Liver (tissue), 3 donors: ENCODE data around the gene LPP.

ENCODE experiments used
- ATF3 ChIP-seq: IDR thresholded peaks from 2 replicates; pipeline ENCODE4 v1.6.1; 2016; ENCODE audit warnings: antibody characterized with exemption
- CTCF ChIP-seq: fragments of 150-350 bp; IDR thresholded peaks from 2 replicates; pipeline ENCODE4 v1.5.1; 2017; ENCODE audit warnings: improper control_type of control experiment, low read depth, low read length; ENCODE audit not compliant: missing input control
- RAD21 ChIP-seq, 2 donors: IDR thresholded peaks; 2 replicates each; pipeline ENCODE4 v1.6.1; 2016; ENCODE audit warnings: antibody characterized with exemption in 2 of 2, mild to moderate bottlenecking in 2 of 2
- YY1 ChIP-seq: IDR thresholded peaks from 2 replicates; pipeline ENCODE4 v1.6.1; 2016; ENCODE audit warnings: antibody characterized with exemption, mild to moderate bottlenecking
- TF ChIP-seq, protein P1 (sequence below): IDR thresholded peaks from 2 replicates; pipeline ENCODE4 v1.6.1; 2016; ENCODE audit warnings: antibody characterized with exemption, mild to moderate bottlenecking
- donor health status: healthy.
- donor health status: healthy.

DNA sequence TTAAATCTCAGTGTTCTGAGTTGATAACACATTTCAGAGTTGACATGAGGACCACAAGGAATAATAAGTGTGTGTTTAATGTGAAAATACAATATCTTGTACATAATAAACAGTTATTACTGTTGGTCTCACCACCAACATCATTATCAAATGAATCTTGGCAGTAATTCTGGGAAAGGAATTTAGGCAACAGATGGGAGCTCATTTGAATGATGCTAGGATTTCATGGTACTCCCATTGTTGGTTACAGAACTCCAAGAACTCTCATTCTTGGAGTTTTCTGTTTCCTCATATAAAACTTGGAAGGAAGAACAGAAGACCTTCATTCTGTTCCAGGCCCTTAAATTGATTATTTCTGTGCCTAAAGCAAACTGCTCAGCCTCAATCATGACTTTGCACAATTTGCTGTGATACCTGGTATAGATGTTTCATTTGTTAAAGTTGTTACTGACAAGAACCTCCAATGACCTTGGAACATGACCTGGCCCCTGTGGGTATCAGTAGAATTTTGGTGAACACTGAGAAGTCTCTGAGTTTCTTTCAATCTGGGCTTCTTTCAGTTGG lies 385.8 kb downstream of the LPP start:
- no peak for TF ChIP-seq CTCF
- TF ChIP-seq, protein P1, sequence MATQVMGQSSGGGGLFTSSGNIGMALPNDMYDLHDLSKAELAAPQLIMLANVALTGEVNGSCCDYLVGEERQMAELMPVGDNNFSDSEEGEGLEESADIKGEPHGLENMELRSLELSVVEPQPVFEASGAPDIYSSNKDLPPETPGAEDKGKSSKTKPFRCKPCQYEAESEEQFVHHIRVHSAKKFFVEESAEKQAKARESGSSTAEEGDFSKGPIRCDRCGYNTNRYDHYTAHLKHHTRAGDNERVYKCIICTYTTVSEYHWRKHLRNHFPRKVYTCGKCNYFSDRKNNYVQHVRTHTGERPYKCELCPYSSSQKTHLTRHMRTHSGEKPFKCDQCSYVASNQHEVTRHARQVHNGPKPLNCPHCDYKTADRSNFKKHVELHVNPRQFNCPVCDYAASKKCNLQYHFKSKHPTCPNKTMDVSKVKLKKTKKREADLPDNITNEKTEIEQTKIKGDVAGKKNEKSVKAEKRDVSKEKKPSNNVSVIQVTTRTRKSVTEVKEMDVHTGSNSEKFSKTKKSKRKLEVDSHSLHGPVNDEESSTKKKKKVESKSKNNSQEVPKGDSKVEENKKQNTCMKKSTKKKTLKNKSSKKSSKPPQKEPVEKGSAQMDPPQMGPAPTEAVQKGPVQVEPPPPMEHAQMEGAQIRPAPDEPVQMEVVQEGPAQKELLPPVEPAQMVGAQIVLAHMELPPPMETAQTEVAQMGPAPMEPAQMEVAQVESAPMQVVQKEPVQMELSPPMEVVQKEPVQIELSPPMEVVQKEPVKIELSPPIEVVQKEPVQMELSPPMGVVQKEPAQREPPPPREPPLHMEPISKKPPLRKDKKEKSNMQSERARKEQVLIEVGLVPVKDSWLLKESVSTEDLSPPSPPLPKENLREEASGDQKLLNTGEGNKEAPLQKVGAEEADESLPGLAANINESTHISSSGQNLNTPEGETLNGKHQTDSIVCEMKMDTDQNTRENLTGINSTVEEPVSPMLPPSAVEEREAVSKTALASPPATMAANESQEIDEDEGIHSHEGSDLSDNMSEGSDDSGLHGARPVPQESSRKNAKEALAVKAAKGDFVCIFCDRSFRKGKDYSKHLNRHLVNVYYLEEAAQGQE: no peak
- no peak for TF ChIP-seq RAD21 (IDR thresholded peaks at IDR 0.05)
- no peak for TF ChIP-seq YY1
- TF ChIP-seq ATF3: no peak
